AG10803 (cell line): ENCODE measurements around the gene CCDC74A.
"Not testable (repeated sequence)": the region's sequence is repeated elsewhere in the genome, so short reads cannot be mapped to it uniquely, and the experiment has no call there.

Experiments
- DNase-seq: peaks from one replicate; pipeline ENCODE4 v3.0.0; 2010; ENCODE audit warnings: low read depth
- H3K4me3 ChIP-seq: 2 replicates; pipeline ENCODE4 v1.5.1; 2011; ENCODE audit warnings: mild to moderate bottlenecking, low read length, control low read depth
- TF ChIP-seq, protein P1 (sequence below): conservative IDR thresholded peaks from 2 replicates; pipeline ENCODE4 v1.5.1; 2011; ENCODE audit warnings: mild to moderate bottlenecking, low read length, control low read depth, inconsistent platforms

CCDC74A gene

DNA sequence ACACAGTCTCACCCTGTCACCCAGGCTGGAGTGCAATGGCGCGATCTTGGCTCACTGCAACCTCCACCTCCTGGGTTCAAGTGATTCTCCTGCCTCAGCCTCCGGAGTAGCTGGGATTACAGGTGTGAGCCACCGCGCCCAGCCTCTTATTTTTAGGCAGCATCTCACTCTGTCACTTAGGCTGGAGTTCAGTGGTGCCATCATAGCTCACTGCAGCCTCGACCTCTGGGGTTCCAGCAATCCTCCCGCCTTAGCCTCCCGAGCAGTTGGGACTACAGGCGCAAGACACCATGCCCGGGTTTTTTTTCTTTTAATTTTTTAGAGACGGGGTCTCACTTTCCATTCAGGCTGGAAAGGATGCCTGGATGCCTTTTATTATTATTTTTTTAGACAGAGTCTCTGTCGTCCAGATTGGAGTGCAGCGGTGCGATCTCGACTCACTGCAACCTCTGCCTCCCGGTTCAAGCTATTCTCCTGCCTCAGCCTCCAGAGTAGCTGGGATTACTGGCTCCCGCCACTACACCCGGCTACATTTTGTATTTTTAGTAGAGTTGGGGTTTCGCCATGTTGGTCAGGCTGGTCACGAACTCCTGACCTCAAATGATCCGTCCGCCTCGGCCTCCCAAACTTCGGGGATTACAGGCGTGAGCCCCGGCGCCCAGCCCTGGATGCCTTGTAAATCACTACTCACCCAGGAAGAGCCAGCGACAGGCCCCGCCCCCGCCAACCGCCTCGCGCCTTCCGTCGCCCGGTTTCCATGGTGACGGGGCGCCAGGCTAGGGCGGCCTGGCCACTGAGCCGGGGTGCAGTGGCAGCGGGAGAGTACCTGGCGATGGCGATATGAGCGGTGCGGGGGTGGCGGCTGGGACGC lies at the start of gene CCDC74A:
Gene CCDC74A (plus strand): TSS at position 758 of the 871 bp plus-strand sequence. CDS start 83 bp downstream, at position 841.
- DNase-seq = peak; percentile 46
- H3K4me3 ChIP-seq = peak within 1 kb of the TSS; percentile 48

DNA sequence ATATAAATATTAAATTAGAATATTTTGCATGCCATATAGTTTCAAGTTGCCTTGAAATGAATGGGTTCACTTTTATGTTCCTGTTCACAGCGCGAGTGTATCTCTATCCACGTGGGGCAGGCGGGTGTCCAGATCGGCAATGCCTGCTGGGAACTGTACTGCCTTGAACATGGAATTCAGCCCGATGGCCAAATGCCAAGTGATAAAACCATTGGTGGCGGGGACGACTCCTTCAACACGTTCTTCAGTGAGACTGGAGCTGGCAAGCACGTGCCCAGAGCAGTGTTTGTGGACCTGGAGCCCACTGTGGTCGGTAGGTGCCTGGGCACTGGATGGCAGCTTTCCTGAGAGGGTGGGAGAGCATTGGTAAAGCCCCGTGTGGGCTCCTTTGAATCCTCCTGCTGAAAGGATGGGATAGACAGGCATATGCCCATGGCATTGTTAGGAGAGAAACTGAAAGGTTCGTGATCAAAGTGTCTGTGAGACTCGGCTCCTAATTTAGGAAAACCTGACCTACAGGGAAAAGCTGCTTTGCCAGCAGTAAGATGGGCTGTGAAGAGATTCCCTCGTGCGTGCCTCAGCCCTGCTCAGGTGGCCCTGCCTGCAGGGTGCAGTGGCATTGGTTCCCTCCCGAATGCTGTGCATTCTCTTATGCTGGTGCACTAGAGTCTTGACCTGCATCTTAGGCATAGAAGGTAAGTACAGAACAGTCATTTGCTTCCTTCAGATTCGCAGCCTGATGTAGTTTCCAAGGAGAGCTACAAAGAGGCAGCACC lies 49.4 kb upstream of the CCDC74A start:
- not testable (repeated sequence) for DNase-seq, H3K4me3 ChIP-seq

DNA sequence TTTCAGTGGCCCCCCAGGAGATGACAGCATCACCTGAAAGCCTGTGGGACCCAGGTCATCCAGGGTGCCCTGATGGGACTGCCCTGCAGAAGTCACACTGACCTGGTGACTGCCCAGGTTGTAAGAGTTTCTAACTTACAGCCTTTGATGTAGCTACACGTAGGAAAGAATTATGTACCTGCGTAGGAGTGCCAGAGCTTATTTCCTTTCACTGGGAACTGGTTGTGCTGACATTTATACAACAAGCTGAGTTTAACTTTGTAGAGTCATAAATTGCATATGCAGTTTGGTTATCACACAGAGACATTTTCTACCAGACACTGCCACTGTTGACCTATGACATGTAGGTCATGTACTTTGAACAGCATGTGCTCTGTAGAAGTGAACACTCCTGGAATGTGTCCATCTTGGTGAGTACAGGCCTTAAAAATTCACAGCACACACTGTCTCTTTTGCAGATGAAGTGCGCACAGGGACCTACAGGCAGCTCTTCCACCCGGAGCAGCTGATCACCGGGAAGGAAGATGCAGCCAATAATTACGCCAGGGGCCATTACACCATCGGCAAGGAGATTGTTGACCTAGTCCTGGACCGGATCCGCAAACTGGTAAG lies 48.7 kb upstream of the CCDC74A start:
- DNase-seq, H3K4me3 ChIP-seq: not testable (repeated sequence)

DNA sequence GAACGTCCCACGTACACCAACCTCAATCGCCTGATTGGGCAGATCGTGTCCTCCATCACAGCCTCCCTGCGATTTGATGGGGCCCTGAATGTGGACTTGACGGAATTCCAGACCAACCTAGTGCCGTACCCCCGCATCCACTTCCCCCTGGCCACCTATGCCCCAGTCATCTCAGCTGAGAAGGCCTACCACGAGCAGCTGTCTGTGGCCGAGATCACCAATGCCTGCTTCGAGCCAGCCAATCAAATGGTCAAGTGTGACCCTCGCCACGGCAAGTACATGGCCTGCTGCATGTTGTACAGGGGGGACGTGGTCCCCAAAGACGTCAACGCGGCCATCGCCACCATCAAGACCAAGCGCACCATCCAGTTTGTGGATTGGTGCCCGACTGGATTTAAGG lies 47.3 kb upstream of the CCDC74A start:
- H3K4me3 ChIP-seq, DNase-seq: not testable (repeated sequence)

DNA sequence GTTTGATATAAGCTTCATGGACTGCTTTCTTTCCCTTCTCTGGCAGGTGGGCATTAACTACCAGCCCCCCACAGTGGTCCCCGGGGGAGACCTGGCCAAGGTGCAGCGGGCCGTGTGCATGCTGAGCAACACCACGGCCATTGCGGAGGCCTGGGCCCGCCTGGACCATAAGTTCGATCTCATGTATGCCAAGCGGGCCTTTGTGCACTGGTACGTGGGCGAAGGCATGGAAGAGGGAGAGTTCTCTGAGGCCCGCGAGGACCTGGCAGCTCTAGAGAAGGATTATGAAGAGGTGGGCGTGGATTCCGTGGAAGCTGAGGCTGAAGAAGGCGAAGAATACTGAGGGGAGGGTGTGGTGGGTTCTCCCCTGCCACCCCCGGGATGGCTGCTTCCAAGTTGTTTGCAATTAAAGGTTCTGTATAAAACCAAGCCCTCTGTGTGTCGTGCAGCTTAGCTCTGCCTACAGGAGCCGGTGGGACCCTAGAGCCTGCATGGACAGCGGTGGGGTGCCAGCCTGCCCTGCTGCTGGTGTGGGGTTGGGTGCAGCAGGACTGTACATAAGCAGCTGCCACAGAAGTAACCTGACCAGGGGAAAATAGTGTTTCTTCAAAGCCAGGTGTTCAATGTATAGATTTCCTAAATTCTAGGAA lies 45.1 kb upstream of the CCDC74A start:
- DNase-seq, H3K4me3 ChIP-seq: not testable (repeated sequence)

DNA sequence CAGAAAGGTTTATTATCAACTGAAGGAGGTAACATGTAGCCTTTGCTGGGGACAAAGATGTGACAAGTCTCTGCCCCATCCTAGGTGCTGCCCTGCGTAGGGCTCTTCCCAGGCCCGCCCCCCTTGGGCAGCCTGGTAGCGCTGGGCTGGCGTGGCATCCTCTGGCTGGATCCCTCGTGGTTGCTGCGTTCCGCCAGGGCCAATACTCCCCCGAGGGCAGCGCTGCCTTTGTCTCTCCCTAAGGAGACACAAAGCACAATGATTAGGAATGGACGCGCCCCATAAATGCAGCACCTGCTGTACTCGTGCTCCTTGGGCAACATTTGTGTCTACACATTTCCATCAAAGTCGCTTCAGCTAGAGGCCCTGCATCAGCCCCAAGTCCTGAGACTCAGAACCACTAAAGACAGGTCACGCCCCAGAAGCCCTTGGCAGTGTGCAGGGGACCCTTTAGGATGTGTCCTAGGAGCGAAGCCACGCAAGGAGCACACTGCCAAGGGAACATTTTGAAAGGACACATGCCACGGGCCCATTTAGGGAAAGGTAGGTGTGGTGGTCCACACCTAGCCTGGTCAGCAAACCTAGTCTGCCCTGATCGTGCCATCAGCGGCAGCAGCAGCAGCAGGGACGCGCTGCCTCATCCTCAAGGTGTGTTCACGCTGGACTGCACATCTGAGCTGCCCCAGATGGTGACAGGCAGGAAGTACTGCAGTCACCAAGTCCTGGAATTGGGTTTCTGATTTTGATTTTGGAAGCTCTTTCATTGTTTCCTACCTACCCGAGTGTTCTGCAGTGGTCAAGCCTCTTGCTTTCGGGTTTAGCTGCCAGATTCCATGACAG lies 43.5 kb upstream of the CCDC74A start:
- not testable (repeated sequence) for DNase-seq

DNA sequence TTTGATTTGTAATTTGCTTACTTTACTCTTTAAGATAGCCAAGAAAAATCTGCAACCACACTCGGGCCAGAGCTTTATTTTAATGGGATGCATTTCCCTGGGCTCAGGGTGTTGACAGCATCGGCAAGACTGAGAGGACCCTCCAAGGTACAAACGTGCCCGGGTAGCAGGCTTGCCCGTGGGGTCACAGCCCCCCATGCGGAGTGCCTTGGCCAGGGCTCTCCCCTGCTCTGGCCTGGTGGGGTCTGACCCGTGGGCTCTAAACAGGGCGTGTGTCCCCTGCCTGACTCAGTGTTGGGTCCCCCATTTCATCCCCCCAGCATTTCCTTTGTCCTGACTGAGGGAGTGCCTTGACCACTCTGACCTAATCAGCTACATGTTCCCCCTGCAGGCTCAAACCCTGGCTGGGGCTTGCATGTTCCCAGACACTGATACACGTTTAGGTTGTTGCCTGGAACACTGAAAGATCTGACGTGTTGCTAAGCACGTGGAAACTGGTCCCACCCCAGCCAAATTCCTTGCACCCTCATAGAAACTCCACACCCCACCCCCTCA lies 42.7 kb upstream of the CCDC74A start:
- DNase-seq, H3K4me3 ChIP-seq: not testable (repeated sequence)

More for the DNA sequence above, 43.5 kb upstream of the CCDC74A start:
- H3K4me3 ChIP-seq = not testable (repeated sequence)

DNA sequence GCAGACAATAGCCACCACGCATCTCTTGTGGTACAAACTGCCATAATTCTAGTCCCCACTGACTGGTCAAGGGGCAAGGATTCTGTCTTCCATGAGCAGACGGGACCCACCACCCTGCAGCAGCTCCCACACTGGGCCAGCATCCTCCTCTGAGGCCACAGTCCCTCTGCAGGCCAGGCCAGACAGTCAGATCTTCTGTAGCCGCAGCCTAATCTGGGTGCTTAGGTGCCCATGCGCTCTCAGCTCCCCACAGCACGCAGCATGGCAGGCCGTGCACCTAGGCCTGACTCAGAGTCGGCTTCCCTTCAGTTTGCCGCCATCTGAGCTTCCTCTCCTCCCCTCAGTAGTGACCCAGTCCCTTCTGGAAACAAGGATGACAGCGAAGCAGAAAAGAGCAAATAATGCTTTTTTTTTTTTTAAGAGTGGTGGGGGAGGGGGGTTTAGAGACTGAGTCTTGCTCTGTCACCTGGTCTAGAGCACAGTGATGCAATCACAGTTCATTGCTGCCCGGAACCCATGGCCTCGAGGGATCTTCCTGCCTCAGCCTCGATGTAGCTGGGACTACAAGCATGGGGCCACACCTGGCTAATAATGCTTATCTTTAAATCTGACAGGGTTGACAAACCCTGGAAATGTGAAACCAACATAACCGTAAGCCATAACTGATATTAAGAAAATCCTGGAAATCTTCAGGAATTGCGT lies 41.3 kb upstream of the CCDC74A start:
- not testable (repeated sequence) for DNase-seq, H3K4me3 ChIP-seq

DNA sequence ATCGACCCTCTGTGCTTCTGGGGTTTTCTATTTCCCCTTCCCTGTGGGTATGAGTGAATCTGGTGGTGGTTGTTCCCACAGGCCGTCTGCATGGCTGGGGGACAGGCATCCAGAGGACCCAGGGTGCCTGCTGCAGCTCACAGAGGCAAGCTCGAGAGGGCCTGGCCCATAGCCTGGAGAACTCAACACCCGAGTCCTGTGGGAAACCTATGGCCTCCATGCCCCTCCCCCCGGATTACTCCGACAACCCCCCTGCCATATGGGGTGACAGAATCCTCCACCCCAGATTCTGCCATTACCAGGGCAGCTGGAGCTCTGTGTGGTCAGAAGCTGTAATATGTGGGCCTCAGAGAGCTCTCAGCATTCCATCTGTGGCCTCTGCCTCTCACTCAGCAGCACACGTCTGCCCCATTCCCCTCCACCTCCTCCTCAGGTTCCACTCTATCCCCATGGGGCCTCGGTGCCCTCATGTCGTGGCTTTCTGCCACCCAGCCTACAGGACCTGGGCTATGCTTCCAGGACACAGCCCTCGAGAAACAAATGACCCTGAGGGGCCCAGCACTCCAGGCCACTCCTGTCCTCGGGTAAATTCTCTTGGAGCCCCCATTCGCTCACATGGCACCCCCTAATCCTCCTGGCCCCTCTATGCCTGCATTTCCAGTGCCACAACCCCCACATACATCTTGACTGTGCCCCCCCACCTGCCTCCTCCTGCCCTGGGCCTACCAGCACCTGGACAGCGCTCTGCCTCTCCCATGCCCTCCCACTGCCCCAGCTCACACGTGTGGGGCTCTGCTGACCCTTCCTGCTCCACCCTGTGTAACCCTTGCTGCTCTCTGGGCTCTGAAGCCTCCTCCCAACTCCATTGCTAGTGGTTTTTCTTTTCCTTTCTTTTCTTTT lies 39.1 kb upstream of the CCDC74A start:
- no peak for DNase-seq
- TF ChIP-seq, protein P1, sequence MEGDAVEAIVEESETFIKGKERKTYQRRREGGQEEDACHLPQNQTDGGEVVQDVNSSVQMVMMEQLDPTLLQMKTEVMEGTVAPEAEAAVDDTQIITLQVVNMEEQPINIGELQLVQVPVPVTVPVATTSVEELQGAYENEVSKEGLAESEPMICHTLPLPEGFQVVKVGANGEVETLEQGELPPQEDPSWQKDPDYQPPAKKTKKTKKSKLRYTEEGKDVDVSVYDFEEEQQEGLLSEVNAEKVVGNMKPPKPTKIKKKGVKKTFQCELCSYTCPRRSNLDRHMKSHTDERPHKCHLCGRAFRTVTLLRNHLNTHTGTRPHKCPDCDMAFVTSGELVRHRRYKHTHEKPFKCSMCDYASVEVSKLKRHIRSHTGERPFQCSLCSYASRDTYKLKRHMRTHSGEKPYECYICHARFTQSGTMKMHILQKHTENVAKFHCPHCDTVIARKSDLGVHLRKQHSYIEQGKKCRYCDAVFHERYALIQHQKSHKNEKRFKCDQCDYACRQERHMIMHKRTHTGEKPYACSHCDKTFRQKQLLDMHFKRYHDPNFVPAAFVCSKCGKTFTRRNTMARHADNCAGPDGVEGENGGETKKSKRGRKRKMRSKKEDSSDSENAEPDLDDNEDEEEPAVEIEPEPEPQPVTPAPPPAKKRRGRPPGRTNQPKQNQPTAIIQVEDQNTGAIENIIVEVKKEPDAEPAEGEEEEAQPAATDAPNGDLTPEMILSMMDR = no peak
- H3K4me3 ChIP-seq = no peak overlapping the region

DNA sequence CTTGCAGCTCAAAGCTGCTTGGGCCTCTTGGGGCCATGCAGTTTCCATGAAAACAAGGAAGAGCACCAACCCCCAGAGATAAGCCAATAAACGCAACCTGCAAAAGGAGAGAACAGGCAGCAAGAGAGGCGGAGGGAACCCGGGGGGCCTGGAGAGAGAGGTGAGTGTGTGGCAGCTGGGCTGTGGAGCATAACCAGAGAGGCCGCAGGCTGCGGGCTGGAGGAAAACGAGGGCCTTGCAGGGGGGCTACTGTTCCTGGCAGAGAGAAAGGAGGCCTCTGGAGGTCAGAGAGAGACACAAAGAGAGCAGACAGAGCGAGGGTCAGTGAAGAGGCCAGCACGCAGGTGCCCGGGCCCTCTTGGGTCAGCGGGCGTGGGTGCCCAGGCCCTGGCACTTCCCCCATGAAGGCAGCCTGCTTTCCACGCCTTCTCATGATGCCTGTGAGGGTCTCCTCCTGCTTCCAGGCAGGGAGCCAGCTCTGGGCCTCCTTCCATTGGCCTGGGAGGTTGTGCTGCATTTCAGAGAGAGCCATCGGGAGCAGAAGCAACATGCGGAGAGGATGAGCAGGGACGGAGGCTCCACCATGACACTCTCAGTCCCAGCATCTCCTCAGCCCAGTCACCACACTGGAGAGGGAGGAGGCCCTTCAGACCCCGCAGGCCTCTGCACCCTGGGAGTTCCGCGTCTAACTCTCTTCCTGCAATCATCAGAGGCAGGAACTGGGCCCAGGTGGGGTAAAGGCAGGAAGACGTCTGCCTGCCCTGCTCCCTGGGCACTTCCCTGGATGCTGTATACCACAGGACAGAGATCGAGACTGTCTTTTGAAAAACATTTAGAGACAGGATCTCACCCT lies 36.8 kb upstream of the CCDC74A start:
- DNase-seq = peak; percentile 28
- peak overlapping the region; percentile 65 for H3K4me3 ChIP-seq

DNA sequence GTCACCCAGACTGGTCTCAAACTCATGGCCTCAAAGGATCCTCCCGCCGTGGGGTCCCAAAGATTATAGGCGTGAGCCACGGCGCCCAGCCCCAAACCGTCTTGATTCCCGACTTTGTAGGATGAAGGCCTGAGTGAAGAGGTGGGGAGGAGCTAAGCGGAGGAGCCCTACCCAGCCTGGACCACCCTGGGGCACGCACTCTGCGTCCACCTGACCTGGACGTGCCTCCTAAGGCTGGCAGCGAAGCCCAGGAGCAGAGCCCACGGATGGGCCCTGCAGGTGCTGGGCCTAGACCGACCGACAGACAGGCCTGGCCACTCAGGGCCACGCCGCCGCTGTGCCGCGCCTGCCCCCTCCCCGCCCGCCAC lies 36.2 kb upstream of the CCDC74A start:
- DNase-seq = not testable (repeated sequence)
- peak overlapping the region; percentile 65 for H3K4me3 ChIP-seq

DNA sequence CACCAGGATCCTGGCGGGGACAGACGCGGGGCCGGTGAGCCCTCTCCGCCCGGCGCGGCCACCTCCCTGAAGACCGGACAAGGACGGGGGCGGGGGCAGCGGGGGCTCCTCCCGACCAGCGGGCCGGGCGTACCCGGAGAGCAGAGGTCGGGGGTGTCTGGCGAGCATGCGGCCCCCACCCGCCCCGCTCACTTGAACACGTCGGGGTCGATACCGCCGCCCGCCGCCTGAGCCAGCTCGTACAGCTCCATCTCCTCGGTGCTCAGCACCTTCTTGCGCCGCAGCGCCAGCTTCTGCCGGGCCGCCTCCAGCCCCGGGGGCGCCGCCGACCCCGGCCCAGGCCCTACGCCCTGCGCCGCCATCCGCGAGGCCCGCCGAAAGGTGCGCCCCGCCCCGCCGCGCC lies 35.7 kb upstream of the CCDC74A start, which contains the start of gene MZT2A:
Gene MZT2A (minus strand): TSS at position 383 of the 403 bp plus-strand sequence. CDS start 21 bp downstream, at position 362.
- DNase-seq = not testable (repeated sequence)
- H3K4me3 ChIP-seq = peak within 1 kb of the TSS; percentile 87
